ENCODE measurements around the gene JAM3. TPM values are rescaled to one million over a fixed set of nuclear protein-coding genes. Genes with fewer than 3 reads are reported as not detected.

The JAM3 gene
- total and polyA plus RNA-seq, 10 of the 15 experiments (the other 5 are each of a cell fraction or from before 2014, with no cell fraction given) = 0.04 to 1.1 (median 0.32) TPM; not detected in 1

DNA sequence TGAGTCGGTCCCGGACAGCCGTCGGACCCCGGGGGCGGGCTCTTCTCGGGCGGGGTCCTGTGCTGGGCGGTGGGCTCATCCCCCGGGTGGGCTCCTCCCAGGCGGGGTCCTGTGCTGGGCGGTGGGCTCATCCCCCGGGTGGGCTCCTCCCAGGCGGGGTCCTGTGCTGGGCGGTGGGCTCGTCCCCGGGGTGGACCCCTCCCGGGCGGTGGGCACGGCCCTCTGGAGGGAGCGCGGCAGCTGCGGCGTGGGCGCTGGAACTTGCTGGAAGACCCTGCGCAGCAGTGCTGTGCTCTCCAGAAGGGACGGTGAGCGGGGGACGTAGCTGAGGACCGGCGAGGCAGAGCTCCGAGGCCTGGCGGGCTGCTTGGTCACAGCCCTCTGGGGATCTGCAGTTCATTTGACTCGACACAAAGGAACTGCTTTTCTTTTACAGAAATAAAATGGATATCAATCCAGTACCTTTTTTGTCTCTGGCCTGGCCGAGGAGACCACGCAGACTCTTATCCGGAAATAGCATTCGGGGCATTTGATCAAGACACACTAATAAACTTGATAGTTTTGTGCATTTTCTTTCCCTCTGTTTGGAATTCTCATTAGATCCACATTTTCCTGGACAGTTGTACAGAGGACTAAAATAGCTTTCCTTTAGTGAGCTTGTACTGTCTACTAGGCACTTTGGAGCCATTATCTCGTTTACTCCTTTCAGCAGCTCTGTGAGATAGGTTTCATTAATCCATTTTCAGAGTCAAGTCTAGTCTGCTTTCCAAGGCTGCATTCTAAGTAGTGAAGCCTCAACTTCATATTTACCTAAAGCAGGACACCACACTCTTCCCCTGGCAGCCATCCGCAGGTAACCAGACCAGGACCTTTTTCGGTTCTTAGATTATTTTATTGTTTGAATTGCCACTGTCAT is 812 bp downstream of the JAM3 start (continued):
- TF ChIP-seq YBX1 (IDR thresholded peaks at IDR 0.05) (no peak), RELA (IDR thresholded peaks at IDR 0.05; ENCODE audit: borderline replicate concordance, partially characterized antibody) (no peak), POU2F2 (IDR thresholded peaks at IDR 0.05; ENCODE audit: borderline replicate concordance, low read depth, low read length) (no peak)
- TF ChIP-seq, protein P1, sequence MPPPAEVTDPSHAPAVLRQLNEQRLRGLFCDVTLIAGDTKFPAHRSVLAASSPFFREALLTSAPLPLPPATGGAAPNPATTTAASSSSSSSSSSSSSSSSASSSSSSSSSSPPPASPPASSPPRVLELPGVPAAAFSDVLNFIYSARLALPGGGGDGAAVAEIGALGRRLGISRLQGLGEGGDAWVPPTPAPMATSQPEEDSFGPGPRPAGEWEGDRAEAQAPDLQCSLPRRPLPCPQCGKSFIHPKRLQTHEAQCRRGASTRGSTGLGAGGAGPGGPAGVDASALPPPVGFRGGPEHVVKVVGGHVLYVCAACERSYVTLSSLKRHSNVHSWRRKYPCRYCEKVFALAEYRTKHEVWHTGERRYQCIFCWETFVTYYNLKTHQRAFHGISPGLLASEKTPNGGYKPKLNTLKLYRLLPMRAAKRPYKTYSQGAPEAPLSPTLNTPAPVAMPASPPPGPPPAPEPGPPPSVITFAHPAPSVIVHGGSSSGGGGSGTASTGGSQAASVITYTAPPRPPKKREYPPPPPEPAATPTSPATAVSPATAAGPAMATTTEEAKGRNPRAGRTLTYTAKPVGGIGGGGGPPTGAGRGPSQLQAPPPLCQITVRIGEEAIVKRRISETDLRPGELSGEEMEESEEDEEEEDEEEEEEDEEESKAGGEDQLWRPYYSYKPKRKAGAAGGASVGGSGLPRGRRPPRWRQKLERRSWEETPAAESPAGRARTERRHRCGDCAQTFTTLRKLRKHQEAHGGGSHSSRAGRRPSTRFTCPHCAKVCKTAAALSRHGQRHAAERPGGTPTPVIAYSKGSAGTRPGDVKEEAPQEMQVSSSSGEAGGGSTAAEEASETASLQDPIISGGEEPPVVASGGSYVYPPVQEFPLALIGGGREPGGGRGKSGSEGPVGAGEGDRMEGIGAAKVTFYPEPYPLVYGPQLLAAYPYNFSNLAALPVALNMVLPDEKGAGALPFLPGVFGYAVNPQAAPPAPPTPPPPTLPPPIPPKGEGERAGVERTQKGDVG (CRISPR knock-in tag; IDR thresholded peaks at IDR 0.05) = no peak

DNA sequence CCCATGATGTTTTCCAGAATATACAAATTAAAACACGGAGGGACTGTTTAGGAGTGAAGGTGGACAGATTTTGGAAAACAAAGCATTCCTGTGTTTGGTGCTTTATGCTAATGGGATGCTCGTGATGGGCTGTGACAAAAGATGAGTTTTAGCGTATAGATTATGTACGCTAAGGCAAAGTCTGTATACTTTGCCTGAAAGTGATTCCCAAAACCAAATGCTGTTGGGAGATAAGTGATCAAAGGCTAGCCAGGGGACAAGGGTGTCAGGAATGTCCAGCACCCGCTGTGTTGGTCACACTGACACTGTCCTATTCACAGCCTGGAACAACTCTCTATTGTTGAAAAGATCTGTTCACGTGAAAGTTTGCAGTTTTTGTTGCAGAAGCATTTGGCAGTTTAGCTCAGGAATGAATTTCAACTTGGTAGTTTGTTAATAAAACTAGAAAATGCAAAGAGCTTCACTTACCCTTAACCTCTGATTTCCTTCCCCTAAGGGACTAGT is 1.5 kb downstream of the JAM3 start:
- Histone ChIP-seq H3K79me2 (ENCODE audit: control insufficient read depth, insufficient read depth, low read length) (no peaks in the 10 kb centered on the region), H4K20me1 (ENCODE audit: control insufficient read depth, insufficient read depth) (no peaks in the 10 kb centered on the region), H3K4me1 (ENCODE audit: control insufficient read depth, insufficient read depth, low read length) (peaks cover 5% of the 10 kb centered on the region; the same call in 1 of the 2 replicates), H3K27ac (ENCODE audit: control insufficient read depth, insufficient read depth) (no peak overlapping the region), H3K36me3 (ENCODE audit: control insufficient read depth in 2 of 2, insufficient read depth in 2 of 2, low read length in 1 of 2) (no peaks in the 10 kb centered on the region), H3K9ac (ENCODE audit: control insufficient read depth, insufficient read depth, low read length) (no peak overlapping the region), H3K27me3 (replicated peaks in 1 of 2; ENCODE audit: control insufficient read depth in 2 of 2, insufficient read depth in 2 of 2, low read length in 1 of 2) (peaks cover 0 to 12% of the 10 kb centered on the region in 2 experiments; a peak in 3 of 4 replicates), H2AFZ (ENCODE audit: control insufficient read depth, low read depth, low read length) (no peak overlapping the region), H3K4me2 (ENCODE audit: control insufficient read depth, insufficient read depth) (no peak overlapping the region), H3K9me3 (replicated peaks; ENCODE audit: control insufficient read depth, insufficient read depth, low read length) (no peaks in the 10 kb centered on the region), H3K4me3 (no peak overlapping the region)
- DNase-seq (ENCODE audit: low read depth, low spot score) (no peak), ATAC-seq (no peak), FAIRE-seq (no peak)
- CTCF ChIA-PET = no interaction called here
- BruUV-seq (replicated peaks) = no TSS peak
- WGBS (ENCODE audit: insufficient coverage, insufficient replicate concordance, low lambda C conversion rate, missing lambda C conversion rate) = 55% methylated on average over 6 of the region's 6 CpGs
- intact Hi-C loops (cut with micrococcal nuclease; ENCODE audit: unreplicated experiment) (no loop called here), in situ Hi-C loops (cut with MboI) (no loop called here)
- POLR2A ChIA-PET = no interaction called here
- RAD21 ChIA-PET (ENCODE audit: unreplicated experiment) = no interaction called here
- SMC1A ChIA-PET (ENCODE audit: uncharacterized antibody, unreplicated experiment) = no interaction called here
- TF ChIP-seq FOS (IDR thresholded peaks at IDR 0.05; ENCODE audit: borderline replicate concordance, extremely low read depth, insufficient read length) (no peak), KAT2A (conservative IDR thresholded peaks at IDR 0.05; ENCODE audit: control insufficient read depth, low read depth, low read length) (no peak), ESRRA (IDR thresholded peaks at IDR 0.05; ENCODE audit: low read length) (no peak), HDAC6 (IDR thresholded peaks at IDR 0.05; ENCODE audit: unreplicated experiment) (no peak), CBX5 (IDR thresholded peaks at IDR 0.05; ENCODE audit: low read depth) (no peak), FOXK2 (IDR thresholded peaks at IDR 0.05) (no peak), POU2F2 (IDR thresholded peaks at IDR 0.05; ENCODE audit: borderline replicate concordance, low read depth, low read length) (no peak)
- TF ChIP-seq, protein P2, sequence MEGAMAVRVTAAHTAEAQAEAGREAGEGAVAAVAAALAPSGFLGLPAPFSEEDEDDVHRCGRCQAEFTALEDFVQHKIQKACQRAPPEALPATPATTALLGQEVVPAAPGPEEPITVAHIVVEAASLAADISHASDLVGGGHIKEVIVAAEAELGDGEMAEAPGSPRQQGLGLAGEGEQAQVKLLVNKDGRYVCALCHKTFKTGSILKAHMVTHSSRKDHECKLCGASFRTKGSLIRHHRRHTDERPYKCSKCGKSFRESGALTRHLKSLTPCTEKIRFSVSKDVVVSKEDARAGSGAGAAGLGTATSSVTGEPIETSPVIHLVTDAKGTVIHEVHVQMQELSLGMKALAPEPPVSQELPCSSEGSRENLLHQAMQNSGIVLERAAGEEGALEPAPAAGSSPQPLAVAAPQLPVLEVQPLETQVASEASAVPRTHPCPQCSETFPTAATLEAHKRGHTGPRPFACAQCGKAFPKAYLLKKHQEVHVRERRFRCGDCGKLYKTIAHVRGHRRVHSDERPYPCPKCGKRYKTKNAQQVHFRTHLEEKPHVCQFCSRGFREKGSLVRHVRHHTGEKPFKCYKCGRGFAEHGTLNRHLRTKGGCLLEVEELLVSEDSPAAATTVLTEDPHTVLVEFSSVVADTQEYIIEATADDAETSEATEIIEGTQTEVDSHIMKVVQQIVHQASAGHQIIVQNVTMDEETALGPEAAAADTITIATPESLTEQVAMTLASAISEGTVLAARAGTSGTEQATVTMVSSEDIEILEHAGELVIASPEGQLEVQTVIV (IDR thresholded peaks at IDR 0.05; ENCODE audit: borderline replicate concordance, partially characterized antibody) = no peak
- TF ChIP-seq, protein P3, sequence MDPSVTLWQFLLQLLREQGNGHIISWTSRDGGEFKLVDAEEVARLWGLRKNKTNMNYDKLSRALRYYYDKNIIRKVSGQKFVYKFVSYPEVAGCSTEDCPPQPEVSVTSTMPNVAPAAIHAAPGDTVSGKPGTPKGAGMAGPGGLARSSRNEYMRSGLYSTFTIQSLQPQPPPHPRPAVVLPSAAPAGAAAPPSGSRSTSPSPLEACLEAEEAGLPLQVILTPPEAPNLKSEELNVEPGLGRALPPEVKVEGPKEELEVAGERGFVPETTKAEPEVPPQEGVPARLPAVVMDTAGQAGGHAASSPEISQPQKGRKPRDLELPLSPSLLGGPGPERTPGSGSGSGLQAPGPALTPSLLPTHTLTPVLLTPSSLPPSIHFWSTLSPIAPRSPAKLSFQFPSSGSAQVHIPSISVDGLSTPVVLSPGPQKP (IDR thresholded peaks at IDR 0.05; ENCODE audit: low read depth, low read length) = no peak

Measured in GM12878 (cell line).